ENCODE results near the gene PEX11G.

The PEX11G gene

DNA sequence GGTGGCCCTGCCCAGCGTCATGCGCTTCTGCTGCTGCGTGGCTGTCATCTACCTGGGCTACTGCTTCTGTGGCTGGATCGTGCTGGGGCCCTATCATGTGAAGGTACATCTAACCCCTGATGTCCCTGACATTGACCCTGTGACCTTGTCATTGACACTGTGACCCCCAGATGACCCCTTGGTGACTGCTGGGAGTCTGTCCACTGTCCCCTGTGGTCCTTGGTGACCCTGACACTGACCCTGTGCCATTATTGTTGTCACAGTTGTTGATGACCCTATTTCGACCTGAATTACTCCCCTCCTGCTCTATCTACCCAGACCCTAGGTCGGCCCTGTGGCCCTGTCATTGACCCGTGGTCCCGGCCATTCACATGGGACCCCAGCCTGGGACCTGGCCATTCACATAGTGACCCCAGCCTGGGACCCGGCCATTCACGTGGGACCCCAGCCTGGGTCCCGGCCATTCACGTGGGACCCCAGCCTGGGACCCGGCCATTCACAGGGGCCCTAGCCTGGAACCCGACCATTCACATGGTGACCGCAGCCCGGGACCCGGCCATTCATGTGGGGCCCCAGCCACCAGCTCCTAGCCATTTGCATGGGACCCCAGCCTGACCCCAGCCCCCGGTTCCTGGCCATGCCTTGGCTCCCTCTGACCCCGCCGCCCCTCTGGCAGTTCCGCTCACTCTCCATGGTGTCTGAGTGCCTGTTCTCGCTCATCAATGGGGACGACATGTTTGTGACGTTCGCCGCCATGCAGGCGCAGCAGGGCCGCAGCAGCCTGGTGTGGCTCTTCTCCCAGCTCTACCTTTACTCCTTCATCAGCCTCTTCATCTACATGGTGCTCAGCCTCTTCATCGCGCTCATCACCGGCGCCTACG lies 41.0 kb upstream of the PEX11G start:
- no peak for TF ChIP-seq CTCF (conservative IDR thresholded peaks at IDR 0.05)
- no peak overlapping the region for H3K27ac ChIP-seq

DNA sequence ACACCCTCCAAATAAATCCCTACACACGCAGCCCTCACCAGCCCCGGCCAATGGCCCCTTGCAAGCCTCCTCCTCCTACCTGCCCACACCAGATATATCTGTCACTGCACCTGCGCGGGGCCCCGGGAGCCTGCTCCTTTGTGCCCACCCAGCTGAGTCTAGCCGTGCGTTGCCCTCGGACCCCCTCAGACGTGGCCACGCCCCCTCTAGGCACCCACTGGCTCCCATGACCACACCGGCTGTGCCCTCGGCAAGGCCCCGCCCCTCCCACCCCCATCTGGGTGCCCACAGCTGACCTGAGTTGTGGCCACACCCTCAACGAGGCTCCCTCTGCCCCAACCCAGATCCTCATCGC lies 40.4 kb upstream of the PEX11G start:
- TF ChIP-seq CTCF (conservative IDR thresholded peaks at IDR 0.05) = no peak
- no peak overlapping the region for H3K27ac ChIP-seq

- no peak for TF ChIP-seq CTCF (conservative IDR thresholded peaks at IDR 0.05)
- no peak overlapping the region for H3K27ac ChIP-seq
These were observed 39.8 kb upstream of the PEX11G start for GRCh38 chr19:7528522-7529245.

- TF ChIP-seq CTCF (conservative IDR thresholded peaks at IDR 0.05) = no peak
These were observed 39.3 kb upstream of the PEX11G start for GRCh38 chr19:7528192-7528519.

DNA sequence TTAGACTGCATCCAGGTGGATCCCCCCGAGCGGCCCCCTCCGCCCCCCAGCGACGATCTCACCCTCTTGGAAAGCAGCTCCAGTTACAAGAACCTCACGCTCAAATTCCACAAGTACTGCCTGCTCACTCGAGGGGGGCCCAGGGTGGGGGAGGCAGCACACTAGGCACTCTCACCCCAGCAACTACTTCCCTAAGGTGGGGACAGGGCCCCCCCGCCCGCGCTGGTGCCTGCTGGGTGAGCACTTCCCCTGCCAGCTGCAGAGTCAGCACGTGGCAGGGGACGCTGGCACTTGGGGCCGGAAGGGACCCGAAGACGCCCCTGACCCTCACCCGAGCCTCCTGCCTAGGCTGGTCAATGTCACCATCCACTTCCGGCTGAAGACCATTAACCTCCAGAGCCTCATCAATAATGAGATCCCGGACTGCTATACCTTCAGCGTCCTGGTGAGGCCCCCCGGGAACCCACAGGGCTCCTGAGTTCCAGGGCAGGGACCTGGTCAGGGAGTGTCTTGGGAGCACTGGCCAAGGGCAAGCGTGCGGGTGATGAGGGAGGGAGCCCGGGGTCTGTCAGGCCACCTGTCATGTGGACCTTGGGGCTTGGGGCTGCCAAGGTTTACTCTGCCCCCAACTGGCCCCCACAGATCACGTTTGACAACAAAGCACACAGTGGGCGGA lies 38.8 kb upstream of the PEX11G start:
- no peak overlapping the region for H3K27ac ChIP-seq
- no peak for TF ChIP-seq CTCF (conservative IDR thresholded peaks at IDR 0.05)

More at GRCh38 chr19:7528192-7528519, 39.3 kb upstream of the PEX11G start:
- H3K27ac ChIP-seq = no peak overlapping the region

DNA sequence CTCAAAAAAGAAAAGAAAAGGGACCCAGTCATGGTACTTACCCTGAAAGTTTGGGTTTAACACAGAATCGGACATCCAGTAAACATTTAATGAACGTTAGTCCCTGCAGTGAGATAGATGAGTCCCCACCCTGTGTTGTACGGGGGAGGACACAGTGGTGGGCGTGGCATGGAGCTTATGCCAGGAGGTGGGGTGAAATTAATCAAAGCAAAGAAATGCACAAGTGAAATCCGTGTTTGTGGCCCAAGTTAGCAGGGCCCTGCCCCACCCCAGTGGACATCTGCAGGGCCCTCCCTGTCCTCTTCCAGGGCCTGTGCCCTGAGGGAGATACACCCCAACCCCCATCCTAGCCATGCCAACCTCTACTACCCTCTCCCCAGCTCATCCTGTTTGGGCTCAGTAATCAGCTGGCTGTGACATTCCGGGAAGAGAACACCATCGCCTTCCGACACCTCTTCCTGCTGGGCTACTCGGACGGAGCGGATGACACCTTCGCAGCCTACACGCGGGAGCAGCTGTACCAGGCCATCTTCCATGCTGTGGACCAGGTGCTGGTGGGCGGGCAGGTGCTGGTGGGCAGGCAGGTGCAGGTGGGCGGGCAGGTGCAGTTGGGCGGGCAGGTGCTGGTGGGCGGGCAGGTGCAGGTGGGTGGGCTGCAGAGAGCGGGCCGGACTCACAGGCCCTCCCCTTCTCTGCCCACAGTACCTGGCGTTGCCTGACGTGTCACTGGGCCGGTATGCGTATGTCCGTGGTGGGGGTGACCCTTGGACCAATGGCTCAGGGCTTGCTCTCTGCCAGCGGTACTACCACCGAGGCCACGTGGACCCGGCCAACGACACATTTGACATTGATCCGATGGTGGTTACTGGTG lies 37.5 kb upstream of the PEX11G start:
- no peak overlapping the region for H3K27ac ChIP-seq
- TF ChIP-seq CTCF (conservative IDR thresholded peaks at IDR 0.05) = no peak
